Stomach smooth muscle (tissue), 2 donors: ENCODE results near the gene SKAP2.

ENCODE experiments used
- H3K27ac ChIP-seq: one replicate; pipeline ENCODE4 v1.7.0; 2013; ENCODE audit warnings: mild to moderate bottlenecking, low read length, inconsistent platforms
- H3K27me3 ChIP-seq, 2 donors: one replicate each; pipeline ENCODE4 v1.7.0; 2013; ENCODE audit warnings: low read length in 2 of 2; ENCODE audit not compliant: insufficient read depth in 2 of 2, control insufficient read depth in 1 of 2
- H3K36me3 ChIP-seq, 2 donors: one replicate each; pipeline ENCODE4 v1.7.0; 2013; ENCODE audit warnings: low read length in 2 of 2; ENCODE audit not compliant: control insufficient read depth in 2 of 2, insufficient read depth in 2 of 2
- H3K4me1 ChIP-seq: one replicate; pipeline ENCODE4 v1.7.0; 2013; ENCODE audit warnings: low read length; ENCODE audit not compliant: control insufficient read depth, insufficient read depth
- H3K4me3 ChIP-seq, 2 donors: one replicate each; pipeline ENCODE4 v1.7.0; 2013; ENCODE audit warnings: low read length in 2 of 2
- H3K9ac ChIP-seq, 2 donors: one replicate each; pipeline ENCODE4 v1.7.0; 2013; ENCODE audit warnings: low read length in 2 of 2, mild to moderate bottlenecking in 1 of 2
- H3K9me3 ChIP-seq, 2 donors: one replicate each; pipeline ENCODE4 v1.7.0; 2013; ENCODE audit warnings: low read length in 2 of 2; ENCODE audit not compliant: control insufficient read depth in 2 of 2
- donor health status: healthy.
- donor health status: Pancreatic carcinoma.

Gene SKAP2

DNA sequence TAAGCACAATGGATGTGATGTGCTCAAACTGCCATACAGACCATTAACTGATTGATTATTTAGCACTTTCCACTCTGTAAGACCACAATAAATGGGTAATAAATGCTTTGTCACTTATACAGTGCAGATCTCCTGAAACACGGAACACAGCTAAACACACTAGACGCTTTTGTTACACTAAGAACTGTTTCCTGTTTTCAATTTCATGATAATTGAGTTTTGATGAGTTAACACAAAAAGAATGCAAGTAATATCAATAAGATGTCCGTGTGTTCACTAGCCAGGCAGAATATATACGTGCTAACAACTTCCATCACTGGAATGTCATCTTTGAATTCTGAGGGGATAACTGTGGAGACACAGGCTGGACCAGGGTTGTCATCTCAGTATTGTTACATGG lies 178.8 kb downstream of the SKAP2 start:
- no peaks in the 10 kb centered on the region for H3K36me3 ChIP-seq
- H3K9me3 ChIP-seq, result no peaks in the 10 kb centered on the region
- H3K27me3 ChIP-seq, result no peaks in the 10 kb centered on the region
- H3K9ac ChIP-seq, result no peak overlapping the region
- no peak overlapping the region for H3K27ac ChIP-seq
- H3K4me3 ChIP-seq, result no peak overlapping the region
- H3K4me1 ChIP-seq, result peaks cover 8% of the 10 kb centered on the region

DNA sequence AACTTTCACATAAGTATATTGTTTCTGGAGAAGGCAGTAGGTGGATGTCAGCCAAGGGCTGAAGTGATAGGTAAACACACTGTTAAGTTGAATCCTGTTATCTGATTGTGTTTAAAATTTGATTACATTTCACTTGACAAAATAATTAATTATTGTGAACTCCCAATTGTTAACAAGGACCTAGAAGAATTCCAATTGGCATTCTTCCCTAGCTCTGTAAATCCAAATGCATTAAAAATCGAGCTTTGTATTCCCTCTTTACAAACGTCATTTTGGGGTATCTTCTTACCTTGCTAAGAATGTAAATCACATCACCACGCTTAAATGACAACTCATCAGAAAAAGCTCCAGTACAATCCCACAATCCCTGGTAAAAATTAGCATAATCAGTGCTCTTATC lies 179.9 kb downstream of the SKAP2 start:
- Histone ChIP-seq H3K9me3 (no peaks in the 10 kb centered on the region), H3K27me3 (no peaks in the 10 kb centered on the region), H3K4me1 (peaks cover 8% of the 10 kb centered on the region), H3K36me3 (no peaks in the 10 kb centered on the region), H3K4me3 (no peak overlapping the region), H3K9ac (no peak overlapping the region), H3K27ac (no peak overlapping the region)

DNA sequence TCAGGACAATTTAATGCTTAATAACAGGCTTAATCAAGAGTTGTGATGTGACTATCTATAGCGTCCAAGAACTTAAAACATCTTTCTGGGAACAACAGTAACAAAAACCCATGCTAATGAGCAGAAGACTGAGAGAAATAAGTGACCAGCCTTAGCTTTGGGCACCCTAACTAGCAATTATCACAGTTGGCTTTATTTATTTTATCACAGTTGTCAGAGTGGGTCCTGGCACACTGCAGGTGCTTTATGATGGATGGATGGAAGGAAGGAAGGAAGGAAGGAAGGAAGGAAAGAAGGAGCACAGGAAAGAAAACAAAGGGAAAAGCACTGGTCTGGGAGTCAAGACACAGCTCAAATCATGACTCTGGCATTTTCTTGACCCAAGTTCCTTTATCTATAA lies 181.1 kb downstream of the SKAP2 start:
- Histone ChIP-seq H3K27me3 (no peaks in the 10 kb centered on the region), H3K4me1 (peaks cover 8% of the 10 kb centered on the region), H3K9ac (no peak overlapping the region), H3K9me3 (no peaks in the 10 kb centered on the region), H3K27ac (no peak overlapping the region), H3K4me3 (no peak overlapping the region), H3K36me3 (no peaks in the 10 kb centered on the region)

DNA sequence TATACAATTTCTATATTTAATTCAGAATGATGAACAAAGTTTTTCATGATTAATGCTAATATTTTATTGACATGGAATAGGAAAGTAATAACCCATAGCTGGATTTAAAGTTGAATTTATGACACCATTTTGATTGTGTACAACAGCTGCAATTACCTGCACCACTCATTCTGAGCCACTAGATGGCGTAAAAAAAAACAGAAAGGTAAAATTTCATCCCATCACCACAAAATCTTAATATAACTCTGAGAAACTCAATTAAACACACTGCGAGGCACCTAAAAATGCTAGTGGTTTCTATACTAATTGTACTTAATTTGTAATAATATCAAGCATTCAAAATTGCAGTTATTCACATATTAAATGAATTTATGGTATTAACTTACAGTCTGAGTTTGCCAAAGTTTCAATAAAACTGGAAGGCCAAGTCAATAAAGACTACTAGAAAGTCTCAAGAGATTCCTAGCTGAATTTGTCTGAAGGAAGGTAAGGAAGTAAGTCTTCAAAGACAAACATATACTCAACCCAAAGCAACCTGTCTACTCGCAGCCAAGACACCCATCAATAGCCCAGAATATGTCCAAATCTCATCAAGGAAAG lies 182.5 kb downstream of the SKAP2 start:
- Histone ChIP-seq H3K27me3 (no peaks in the 10 kb centered on the region), H3K36me3 (no peaks in the 10 kb centered on the region), H3K27ac (no peak overlapping the region), H3K4me1 (peaks cover 6% of the 10 kb centered on the region), H3K9ac (no peak overlapping the region), H3K9me3 (no peaks in the 10 kb centered on the region), H3K4me3 (no peak overlapping the region)

DNA sequence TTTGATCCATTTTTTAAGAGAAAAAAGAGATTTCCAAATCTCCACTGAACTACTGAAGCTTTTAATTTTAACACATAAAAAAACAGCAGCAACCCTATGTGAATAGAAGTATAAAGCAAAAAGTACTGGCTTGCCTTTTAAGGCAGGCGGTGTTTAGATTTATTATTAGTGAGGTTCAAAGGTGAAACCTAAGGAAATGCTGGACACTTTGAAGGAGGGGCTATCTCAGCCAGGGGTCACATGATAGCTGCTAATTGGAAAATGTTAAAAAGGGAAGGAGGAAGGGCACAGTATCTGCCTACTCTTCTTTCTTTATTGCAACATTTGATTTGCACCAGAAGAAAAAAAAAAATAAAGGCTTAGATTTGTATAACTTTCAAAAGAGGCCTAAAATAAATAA lies 183.8 kb downstream of the SKAP2 start:
- no peak overlapping the region for H3K4me3 ChIP-seq
- H3K9me3 ChIP-seq, result no peaks in the 10 kb centered on the region
- H3K9ac ChIP-seq, result no peak overlapping the region
- no peak overlapping the region for H3K27ac ChIP-seq
- H3K4me1 ChIP-seq, result peaks cover 2% of the 10 kb centered on the region
- no peaks in the 10 kb centered on the region for H3K36me3 ChIP-seq
- H3K27me3 ChIP-seq, result no peaks in the 10 kb centered on the region

DNA sequence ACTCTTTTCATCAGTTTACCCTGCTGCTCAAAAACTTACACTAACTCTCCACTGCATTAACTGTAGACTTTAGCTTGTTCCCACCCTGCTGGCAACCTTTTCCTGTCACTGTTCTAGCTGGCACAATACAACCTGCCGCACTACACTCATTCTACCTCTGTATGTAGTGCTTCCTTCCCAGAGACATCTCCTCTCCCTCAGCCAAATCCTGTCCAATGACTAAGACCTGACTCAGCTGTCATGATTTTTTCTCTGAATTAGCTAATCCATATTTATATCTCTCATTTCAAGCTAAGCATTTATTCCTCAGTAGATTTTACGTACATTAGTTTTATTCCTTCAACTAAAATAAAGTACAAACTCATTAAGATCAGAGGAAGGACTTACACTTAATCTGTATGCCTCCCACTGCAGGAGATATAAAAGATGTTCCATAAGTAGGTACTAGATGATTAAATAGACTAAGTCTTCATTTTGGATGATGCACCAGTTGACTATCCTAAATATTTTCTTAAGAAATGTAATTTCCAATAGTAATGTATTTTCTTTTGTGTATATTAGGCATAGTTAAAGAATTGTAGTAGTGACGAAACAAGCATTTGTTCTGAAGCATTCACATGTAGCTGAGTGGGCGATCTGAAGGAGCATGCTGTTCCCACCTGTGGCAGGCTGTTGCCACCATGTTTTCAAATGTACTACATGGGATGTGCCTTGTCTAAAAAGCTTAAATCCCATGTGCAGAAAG lies 189.1 kb downstream of the SKAP2 start:
- Histone ChIP-seq H3K4me1 (no peaks in the 10 kb centered on the region), H3K4me3 (no peak overlapping the region), H3K9ac (no peak overlapping the region), H3K36me3 (no peaks in the 10 kb centered on the region), H3K27ac (no peak overlapping the region), H3K27me3 (no peaks in the 10 kb centered on the region), H3K9me3 (no peaks in the 10 kb centered on the region)

DNA sequence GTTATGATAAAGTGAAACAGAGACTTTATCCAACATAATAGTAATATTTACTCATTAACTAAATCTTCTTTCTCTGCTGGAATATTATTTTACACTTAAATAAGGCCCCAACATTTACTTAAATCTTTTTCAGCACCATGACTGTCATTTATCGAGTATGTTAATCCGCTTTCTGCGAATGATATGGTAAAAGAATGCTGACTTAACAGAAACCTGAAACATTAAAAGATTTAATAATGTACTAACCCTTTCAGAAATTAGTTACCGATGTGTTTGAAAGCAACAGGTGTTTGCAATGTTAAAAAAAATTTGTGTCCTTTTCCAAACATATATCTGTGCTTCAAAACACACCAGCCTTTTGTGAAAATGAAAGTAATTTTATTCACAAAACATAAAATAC lies 190.5 kb downstream of the SKAP2 start:
- no peak overlapping the region for H3K4me3 ChIP-seq
- no peak overlapping the region for H3K9ac ChIP-seq
- H3K36me3 ChIP-seq, result no peaks in the 10 kb centered on the region
- H3K9me3 ChIP-seq, result no peaks in the 10 kb centered on the region
- H3K4me1 ChIP-seq, result no peaks in the 10 kb centered on the region
- H3K27me3 ChIP-seq, result no peaks in the 10 kb centered on the region
- no peak overlapping the region for H3K27ac ChIP-seq

DNA sequence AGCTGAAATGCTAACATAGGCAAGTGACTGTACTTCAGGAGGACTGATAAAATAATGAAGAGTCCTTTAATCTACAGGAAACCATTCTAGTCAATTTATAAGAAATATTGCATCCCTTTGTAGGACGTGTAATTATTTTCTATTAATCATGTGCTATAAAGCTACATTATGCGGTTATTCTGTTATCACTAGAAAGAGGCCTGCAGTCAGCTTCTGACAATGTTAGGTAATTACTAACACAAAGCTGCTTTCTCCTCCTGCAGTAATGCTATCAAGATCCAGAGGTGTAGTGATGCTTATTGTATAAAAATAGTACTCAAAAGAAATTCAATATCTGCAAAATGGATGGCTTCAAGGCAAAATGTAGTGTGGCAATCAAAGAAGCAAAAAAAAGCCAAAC lies 191.1 kb downstream of the SKAP2 start:
- no peak overlapping the region for H3K4me3 ChIP-seq
- no peaks in the 10 kb centered on the region for H3K27me3 ChIP-seq
- no peak overlapping the region for H3K9ac ChIP-seq
- H3K36me3 ChIP-seq, result no peaks in the 10 kb centered on the region
- no peaks in the 10 kb centered on the region for H3K4me1 ChIP-seq
- H3K9me3 ChIP-seq, result no peaks in the 10 kb centered on the region
- no peak overlapping the region for H3K27ac ChIP-seq

DNA sequence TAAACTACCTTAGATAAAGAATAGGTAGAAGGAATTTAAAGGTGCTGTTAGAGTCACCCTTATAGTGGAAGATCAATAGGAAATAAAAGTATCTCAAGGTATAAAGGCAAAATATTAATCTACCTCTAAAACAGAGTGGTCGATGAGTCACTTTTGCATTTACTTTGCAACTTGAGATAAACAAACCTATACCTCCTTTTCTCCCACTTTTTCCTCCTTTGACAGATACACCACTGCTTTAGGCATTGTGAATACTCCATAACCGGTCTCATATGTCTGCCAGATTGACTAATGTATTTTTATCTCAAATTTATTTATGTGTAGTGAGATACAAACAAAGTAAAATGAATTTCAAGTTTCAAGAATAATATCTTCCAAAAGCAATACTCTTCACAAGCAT lies 193.5 kb downstream of the SKAP2 start:
- Histone ChIP-seq H3K9me3 (no peaks in the 10 kb centered on the region), H3K27ac (no peak overlapping the region), H3K4me3 (no peak overlapping the region), H3K36me3 (no peaks in the 10 kb centered on the region), H3K9ac (no peak overlapping the region), H3K27me3 (no peaks in the 10 kb centered on the region), H3K4me1 (no peaks in the 10 kb centered on the region)

DNA sequence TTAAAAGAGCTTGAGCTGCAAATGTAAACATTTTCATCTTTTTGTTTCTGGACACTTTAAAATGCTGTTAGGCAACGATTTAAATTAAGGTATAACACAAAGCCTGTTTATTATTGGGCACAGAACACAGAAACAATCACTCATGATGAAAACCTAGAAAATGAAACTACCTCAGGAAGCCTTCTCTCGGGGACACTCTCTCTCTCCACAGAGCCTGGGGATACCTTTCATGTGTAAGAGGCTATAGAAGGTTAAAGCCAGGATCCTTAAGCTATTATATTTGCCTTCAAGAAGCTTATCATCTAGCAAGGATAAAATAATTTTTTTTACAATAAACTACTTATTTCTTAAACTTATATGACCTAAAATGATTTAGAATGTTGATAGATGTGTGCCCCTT lies 194.1 kb downstream of the SKAP2 start:
- Histone ChIP-seq H3K9me3 (no peaks in the 10 kb centered on the region), H3K27ac (no peak overlapping the region), H3K27me3 (no peaks in the 10 kb centered on the region), H3K9ac (no peak overlapping the region), H3K4me1 (no peaks in the 10 kb centered on the region), H3K36me3 (no peaks in the 10 kb centered on the region), H3K4me3 (peak overlapping the region in 1 of 2 donors; percentile 9)

DNA sequence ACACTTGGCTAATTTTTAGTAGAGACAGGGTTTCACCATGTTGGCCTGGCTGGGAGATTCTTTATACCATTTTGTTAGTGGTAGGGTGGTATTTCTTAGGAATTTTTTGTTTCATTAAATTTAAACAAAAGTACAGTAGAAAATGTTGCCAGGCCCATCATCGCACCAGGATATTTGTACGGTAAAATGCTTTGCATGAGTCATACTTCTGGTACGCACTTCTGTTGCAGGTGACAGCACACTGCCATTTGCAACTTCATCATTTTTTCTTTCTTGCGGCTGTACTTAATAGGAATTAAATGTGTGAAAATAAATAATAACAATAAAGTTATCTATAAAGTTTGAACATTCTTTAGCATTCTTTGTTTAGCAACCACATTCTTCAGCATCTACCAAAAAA lies 195.6 kb downstream of the SKAP2 start:
- no peaks in the 10 kb centered on the region for H3K4me1 ChIP-seq
- H3K27ac ChIP-seq, result no peak overlapping the region
- no peak overlapping the region for H3K4me3 ChIP-seq
- no peak overlapping the region for H3K9ac ChIP-seq
- no peaks in the 10 kb centered on the region for H3K9me3 ChIP-seq
- no peaks in the 10 kb centered on the region for H3K36me3 ChIP-seq
- H3K27me3 ChIP-seq, result no peaks in the 10 kb centered on the region
